HEK293 (cell line): ENCODE measurements around the gene FES.

Experiments used
- CTCF ChIA-PET: fragments of 350-600 bp; formaldehyde crosslinking; extraction: SDS; loops from one replicate; lab custom pipeline; 2021; ENCODE audit warnings: antibody characterized with exemption; lab: Yijun Ruan, JAX
- POLR2A ChIA-PET: fragments of 300-600 bp; formaldehyde crosslinking; extraction: SDS; loops from one replicate; lab custom pipeline; 2020; ENCODE audit warnings: antibody characterized with exemption, inconsistent platforms; lab: Yijun Ruan, JAX
- H3K27ac ChIP-seq: fragments of 200-500 bp; sonication (Bioruptor generic); 2 replicates; pipeline ENCODE4 v1.5.1; 2014; ENCODE audit warnings: low read depth, low read length, control low read depth, inconsistent platforms; ENCODE audit errors: extremely low read depth
- H3K36me3 ChIP-seq, 2 experiments: fragments of 200-500 bp in 1 of 2; sonication (Bioruptor generic) in 1 of 2; 1 replicate in 1 of 2; 2 replicates in 1 of 2; pipeline ENCODE4 v1.5.1; 2014 to 2017; ENCODE audit warnings: inconsistent platforms in 2 of 2, low read length in 2 of 2; ENCODE audit not compliant: control insufficient read depth in 2 of 2, insufficient read depth in 1 of 2
- H3K4me1 ChIP-seq: fragments of 200-500 bp; sonication (Bioruptor generic); 2 replicates; pipeline ENCODE4 v1.5.1; 2014; ENCODE audit warnings: mild to moderate bottlenecking, low read length, inconsistent platforms; ENCODE audit not compliant: control insufficient read depth, insufficient read depth
- H3K4me3 ChIP-seq: 2 replicates; pipeline ENCODE4 v1.5.1; 2011; ENCODE audit warnings: low read depth, mild to moderate bottlenecking, control low read depth, low read length, moderate library complexity
- H3K9me3 ChIP-seq: fragments of 200-500 bp; sonication (Bioruptor generic); 2 replicates; pipeline ENCODE4 v1.5.1; 2014; ENCODE audit warnings: low read depth, low read length, inconsistent platforms; ENCODE audit not compliant: control insufficient read depth, insufficient read depth
- FEZF1 ChIP-seq: fragments of 450-650 bp; formaldehyde crosslinking; IDR thresholded peaks from 2 replicates; pipeline ENCODE4 v1.5.1; 2016; ENCODE audit warnings: missing biosample characterization, missing genetic modification characterization
- MZF1 ChIP-seq: fragments of 450-650 bp; formaldehyde crosslinking; IDR thresholded peaks from 2 replicates; pipeline ENCODE4 v1.5.1; 2017; ENCODE audit warnings: missing biosample characterization, missing genetic modification characterization, borderline replicate concordance
- OSR2 ChIP-seq: fragments of 450-650 bp; formaldehyde crosslinking; IDR thresholded peaks from 2 replicates; pipeline ENCODE4 v1.5.1; 2016; ENCODE audit warnings: missing biosample characterization, missing genetic modification characterization
- SCRT1 ChIP-seq: fragments of 450-650 bp; formaldehyde crosslinking; IDR thresholded peaks from 2 replicates; pipeline ENCODE4 v1.5.1; 2016; ENCODE audit warnings: missing biosample characterization, missing genetic modification characterization, borderline replicate concordance
- SETDB1 ChIP-seq: IDR thresholded peaks from one replicate; pipeline ENCODE4 v1.6.1; 2017; ENCODE audit warnings: mild to moderate bottlenecking, low read length, moderate library complexity, mixed read lengths; ENCODE audit not compliant: insufficient read length
- SP2 ChIP-seq: fragments of 450-650 bp; formaldehyde crosslinking; IDR thresholded peaks from 2 replicates; pipeline ENCODE4 v1.5.1; 2016; ENCODE audit warnings: missing biosample characterization, missing genetic modification characterization
- SP3 ChIP-seq: fragments of 450-650 bp; formaldehyde crosslinking; IDR thresholded peaks from 2 replicates; pipeline ENCODE4 v1.5.1; 2016; ENCODE audit warnings: missing biosample characterization, missing genetic modification characterization
- TCF7L2 ChIP-seq: IDR thresholded peaks from 2 replicates; pipeline ENCODE4 v1.6.1; 2011; ENCODE audit warnings: low read depth, mild to moderate bottlenecking, inconsistent platforms, low read length, moderate library complexity, borderline replicate concordance
- ZBTB48 ChIP-seq: fragments of 450-650 bp; formaldehyde crosslinking; IDR thresholded peaks from 2 replicates; pipeline ENCODE4 v1.5.1; 2016; ENCODE audit warnings: missing biosample characterization, missing genetic modification characterization
- ZBTB8A ChIP-seq: fragments of 450-650 bp; formaldehyde crosslinking; IDR thresholded peaks from 2 replicates; pipeline ENCODE4 v1.5.1; 2016; ENCODE audit warnings: missing biosample characterization, missing genetic modification characterization
- ZFP69B ChIP-seq: fragments of 450-650 bp; formaldehyde crosslinking; IDR thresholded peaks from 2 replicates; pipeline ENCODE4 v1.5.1; 2016; ENCODE audit warnings: missing biosample characterization, missing genetic modification characterization
- ZNF26 ChIP-seq: fragments of 450-650 bp; formaldehyde crosslinking; IDR thresholded peaks from 2 replicates; pipeline ENCODE4 v1.5.1; 2016; ENCODE audit warnings: missing biosample characterization, missing genetic modification characterization
- ZNF274 ChIP-seq, 2 experiments: fragments of 200-500 bp in 1 of 2; fragments of 450-650 bp in 1 of 2; sonication (Bioruptor generic) in 1 of 2; formaldehyde crosslinking in 1 of 2; IDR thresholded peaks; 2 replicates each; pipeline versions ENCODE4 v1.5.1 to v1.6.1; 2014 to 2016; ENCODE audit warnings: borderline replicate concordance in 1 of 2, inconsistent platforms in 1 of 2, low read length in 1 of 2, missing biosample characterization in 1 of 2, missing genetic modification characterization in 1 of 2
- ZNF324 ChIP-seq: fragments of 450-650 bp; formaldehyde crosslinking; IDR thresholded peaks from 2 replicates; pipeline ENCODE4 v1.5.1; 2016; ENCODE audit warnings: missing biosample characterization, missing genetic modification characterization
- ZNF350 ChIP-seq: fragments of 450-650 bp; formaldehyde crosslinking; IDR thresholded peaks from 2 replicates; pipeline ENCODE4 v1.5.0; 2017; ENCODE audit warnings: missing biosample characterization, mild to moderate bottlenecking, missing genetic modification characterization
- ZNF416 ChIP-seq: fragments of 450-650 bp; formaldehyde crosslinking; IDR thresholded peaks from 2 replicates; pipeline ENCODE4 v1.5.1; 2016; ENCODE audit warnings: missing biosample characterization, missing genetic modification characterization
- ZNF433 ChIP-seq: fragments of 450-650 bp; formaldehyde crosslinking; IDR thresholded peaks from 2 replicates; pipeline ENCODE4 v1.5.1; 2016; ENCODE audit warnings: missing biosample characterization, missing genetic modification characterization, low read depth
- ZNF530 ChIP-seq: fragments of 450-650 bp; formaldehyde crosslinking; IDR thresholded peaks from 2 replicates; pipeline ENCODE4 v1.5.1; 2016; ENCODE audit warnings: low read depth, missing biosample characterization, missing genetic modification characterization
- ZNF548 ChIP-seq: fragments of 450-650 bp; formaldehyde crosslinking; IDR thresholded peaks from 2 replicates; pipeline ENCODE4 v1.5.1; 2016; ENCODE audit warnings: missing biosample characterization, missing genetic modification characterization
- ZNF624 ChIP-seq: fragments of 450-650 bp; formaldehyde crosslinking; IDR thresholded peaks from 2 replicates; pipeline ENCODE4 v1.5.1; 2017; ENCODE audit warnings: missing biosample characterization, missing genetic modification characterization
- ZNF785 ChIP-seq: fragments of 450-650 bp; formaldehyde crosslinking; IDR thresholded peaks from 2 replicates; pipeline ENCODE4 v1.5.1; 2016; ENCODE audit warnings: missing biosample characterization, missing genetic modification characterization
- TF ChIP-seq, protein P1 (sequence below): fragments of 450-650 bp; formaldehyde crosslinking; IDR thresholded peaks from 2 replicates; pipeline ENCODE4 v1.5.1; 2016; ENCODE audit warnings: missing biosample characterization, missing genetic modification characterization
- TF ChIP-seq, protein P2 (sequence below): fragments of 450-650 bp; formaldehyde crosslinking; IDR thresholded peaks from 2 replicates; pipeline ENCODE4 v1.5.1; 2016; ENCODE audit warnings: missing biosample characterization, missing genetic modification characterization
- TF ChIP-seq, protein P3 (sequence below): fragments of 450-650 bp; formaldehyde crosslinking; IDR thresholded peaks from 2 replicates; pipeline ENCODE4 v1.5.1; 2017; ENCODE audit warnings: missing biosample characterization, missing genetic modification characterization
- TF ChIP-seq, protein P4 (sequence below): fragments of 450-650 bp; formaldehyde crosslinking; IDR thresholded peaks from 2 replicates; pipeline ENCODE4 v1.5.1; 2017; ENCODE audit warnings: missing biosample characterization, mild to moderate bottlenecking, missing genetic modification characterization, moderate library complexity
- TF ChIP-seq, protein P5 (sequence below): fragments of 450-650 bp; formaldehyde crosslinking; optimal IDR thresholded peaks from 2 replicates; pipeline ENCODE3; 2016; ENCODE audit warnings: missing biosample characterization, mild to moderate bottlenecking, missing genetic modification characterization

Gene FES

GRCh38 chr15:90870354-90871138, 13.8 kb upstream of the FES start (continued):
- TF ChIP-seq ZNF26 (no peak), ZNF350 (tag by site-specific recombination) (no peak)
- TF ChIP-seq, all 188 proteins: peak for 6

DNA sequence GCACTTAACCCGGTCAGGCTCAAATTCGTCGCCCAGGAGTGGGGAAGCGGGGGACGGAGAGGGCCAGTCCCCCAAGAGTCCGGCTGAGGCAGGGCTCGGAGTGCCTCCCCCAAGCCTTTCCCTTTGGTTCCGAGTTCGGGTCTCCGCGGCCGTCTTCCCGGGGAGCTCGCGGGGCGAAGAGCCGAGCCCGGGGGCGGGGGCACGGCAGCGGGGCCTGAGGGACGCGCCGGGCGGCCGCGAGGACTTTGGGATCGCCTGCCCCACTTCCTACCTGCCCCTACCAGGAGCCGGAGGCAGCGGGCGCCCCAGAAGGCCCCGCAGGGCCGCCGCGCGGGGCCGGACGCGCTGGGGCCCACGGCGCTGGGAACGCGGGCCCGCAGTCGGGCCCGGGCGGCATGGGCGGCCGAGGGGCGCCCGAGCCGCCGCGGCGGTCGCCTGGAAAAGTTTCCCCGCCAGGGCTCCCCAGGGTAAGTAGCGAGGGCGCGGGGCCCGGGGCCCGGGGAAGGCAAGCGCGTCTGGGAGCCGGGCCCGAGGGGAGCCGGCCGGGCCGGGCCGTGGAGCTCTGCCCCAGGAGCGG, 13.1 kb upstream of the FES start:
- Histone ChIP-seq H3K9me3 (no peaks in the 10 kb centered on the region), H3K36me3 (peaks cover 4 to 13% of the 10 kb centered on the region in 2 experiments; a peak in 2 of 3 replicates), H3K27ac (peak overlapping the region; percentile 96), H3K4me3 (peak overlapping the region; percentile 75), H3K4me1 (peaks cover 51% of the 10 kb centered on the region)
- ChIA-PET POLR2A (interaction anchor here (0.6 to 3.0 kb wide), 4 partner anchors 13 to 603 kb away, joined by 3 to 16 read pairs (median 3); partner anchors contain the start of genes BLM and FES), CTCF (interaction anchor here (0.6 to 1.4 kb wide), 3 partner anchors 75 to 459 kb away, joined by 3 read pairs; no protein-coding TSS in a partner anchor)
- TF ChIP-seq SCRT1 (tag by site-specific recombination) (no peak), ZFP69B (tag by site-specific recombination) (no peak), SETDB1 (no peak), ZNF416 (tag by site-specific recombination) (no peak), ZBTB8A (no peak; the same call in 1 of the 2 replicates), MZF1 (tag by site-specific recombination) (no peak), SP2 (tag by site-specific recombination) (0 out of 2 replicates have a peak, but pooled peaks have one; percentile 31), OSR2 (tag by site-specific recombination) (no peak), ZNF624 (tag by site-specific recombination) (no peak), ZNF433 (tag by site-specific recombination) (no peak), ZNF324 (tag by site-specific recombination) (no peak), TCF7L2 (no peak), SP3 (tag by site-specific recombination) (no peak), ZNF548 (tag by site-specific recombination) (no peak), FEZF1 (tag by site-specific recombination) (no peak), ZNF785 (tag by site-specific recombination) (no peak), ZBTB48 (tag by site-specific recombination) (peak; percentile 56; the same call in 1 of the 2 replicates), ZNF530 (tag by site-specific recombination) (no peak), ZNF274 (IDR thresholded peaks at IDR 0.05; ENCODE audit: low read length) (no peak), ZNF274 (tag by site-specific recombination; IDR thresholded peaks at IDR 0.05; ENCODE audit: borderline replicate concordance) (no peak)
- TF ChIP-seq, protein P1, sequence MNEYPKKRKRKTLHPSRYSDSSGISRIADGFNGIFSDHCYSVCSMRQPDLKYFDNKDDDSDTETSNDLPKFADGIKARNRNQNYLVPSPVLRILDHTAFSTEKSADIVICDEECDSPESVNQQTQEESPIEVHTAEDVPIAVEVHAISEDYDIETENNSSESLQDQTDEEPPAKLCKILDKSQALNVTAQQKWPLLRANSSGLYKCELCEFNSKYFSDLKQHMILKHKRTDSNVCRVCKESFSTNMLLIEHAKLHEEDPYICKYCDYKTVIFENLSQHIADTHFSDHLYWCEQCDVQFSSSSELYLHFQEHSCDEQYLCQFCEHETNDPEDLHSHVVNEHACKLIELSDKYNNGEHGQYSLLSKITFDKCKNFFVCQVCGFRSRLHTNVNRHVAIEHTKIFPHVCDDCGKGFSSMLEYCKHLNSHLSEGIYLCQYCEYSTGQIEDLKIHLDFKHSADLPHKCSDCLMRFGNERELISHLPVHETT (tag by site-specific recombination): no peak
- TF ChIP-seq, protein P2, sequence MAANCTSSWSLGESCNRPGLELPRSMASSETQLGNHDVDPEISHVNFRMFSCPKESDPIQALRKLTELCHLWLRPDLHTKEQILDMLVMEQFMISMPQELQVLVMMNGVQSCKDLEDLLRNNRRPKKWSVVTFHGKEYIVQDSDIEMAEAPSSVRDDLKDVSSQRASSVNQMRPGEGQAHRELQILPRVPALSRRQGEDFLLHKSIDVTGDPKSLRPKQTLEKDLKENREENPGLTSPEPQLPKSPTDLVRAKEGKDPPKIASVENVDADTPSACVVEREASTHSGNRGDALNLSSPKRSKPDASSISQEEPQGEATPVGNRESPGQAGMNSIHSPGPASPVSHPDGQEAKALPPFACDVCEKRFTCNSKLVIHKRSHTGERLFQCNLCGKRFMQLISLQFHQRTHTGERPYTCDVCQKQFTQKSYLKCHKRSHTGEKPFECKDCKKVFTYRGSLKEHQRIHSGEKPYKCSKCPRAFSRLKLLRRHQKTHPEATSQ (tag by site-specific recombination): no peak
- TF ChIP-seq, protein P3, sequence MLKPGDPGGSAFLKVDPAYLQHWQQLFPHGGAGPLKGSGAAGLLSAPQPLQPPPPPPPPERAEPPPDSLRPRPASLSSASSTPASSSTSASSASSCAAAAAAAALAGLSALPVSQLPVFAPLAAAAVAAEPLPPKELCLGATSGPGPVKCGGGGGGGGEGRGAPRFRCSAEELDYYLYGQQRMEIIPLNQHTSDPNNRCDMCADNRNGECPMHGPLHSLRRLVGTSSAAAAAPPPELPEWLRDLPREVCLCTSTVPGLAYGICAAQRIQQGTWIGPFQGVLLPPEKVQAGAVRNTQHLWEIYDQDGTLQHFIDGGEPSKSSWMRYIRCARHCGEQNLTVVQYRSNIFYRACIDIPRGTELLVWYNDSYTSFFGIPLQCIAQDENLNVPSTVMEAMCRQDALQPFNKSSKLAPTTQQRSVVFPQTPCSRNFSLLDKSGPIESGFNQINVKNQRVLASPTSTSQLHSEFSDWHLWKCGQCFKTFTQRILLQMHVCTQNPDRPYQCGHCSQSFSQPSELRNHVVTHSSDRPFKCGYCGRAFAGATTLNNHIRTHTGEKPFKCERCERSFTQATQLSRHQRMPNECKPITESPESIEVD: no peak
- TF ChIP-seq, protein P4, sequence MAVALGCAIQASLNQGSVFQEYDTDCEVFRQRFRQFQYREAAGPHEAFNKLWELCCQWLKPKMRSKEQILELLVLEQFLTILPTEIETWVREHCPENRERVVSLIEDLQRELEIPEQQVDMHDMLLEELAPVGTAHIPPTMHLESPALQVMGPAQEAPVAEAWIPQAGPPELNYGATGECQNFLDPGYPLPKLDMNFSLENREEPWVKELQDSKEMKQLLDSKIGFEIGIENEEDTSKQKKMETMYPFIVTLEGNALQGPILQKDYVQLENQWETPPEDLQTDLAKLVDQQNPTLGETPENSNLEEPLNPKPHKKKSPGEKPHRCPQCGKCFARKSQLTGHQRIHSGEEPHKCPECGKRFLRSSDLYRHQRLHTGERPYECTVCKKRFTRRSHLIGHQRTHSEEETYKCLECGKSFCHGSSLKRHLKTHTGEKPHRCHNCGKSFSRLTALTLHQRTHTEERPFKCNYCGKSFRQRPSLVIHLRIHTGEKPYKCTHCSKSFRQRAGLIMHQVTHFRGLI: no peak
- TF ChIP-seq, protein P5, sequence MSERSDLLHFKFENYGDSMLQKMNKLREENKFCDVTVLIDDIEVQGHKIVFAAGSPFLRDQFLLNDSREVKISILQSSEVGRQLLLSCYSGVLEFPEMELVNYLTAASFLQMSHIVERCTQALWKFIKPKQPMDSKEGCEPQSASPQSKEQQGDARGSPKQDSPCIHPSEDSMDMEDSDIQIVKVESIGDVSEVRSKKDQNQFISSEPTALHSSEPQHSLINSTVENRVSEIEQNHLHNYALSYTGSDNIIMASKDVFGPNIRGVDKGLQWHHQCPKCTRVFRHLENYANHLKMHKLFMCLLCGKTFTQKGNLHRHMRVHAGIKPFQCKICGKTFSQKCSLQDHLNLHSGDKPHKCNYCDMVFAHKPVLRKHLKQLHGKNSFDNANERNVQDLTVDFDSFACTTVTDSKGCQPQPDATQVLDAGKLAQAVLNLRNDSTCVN (tag by site-specific recombination): peak; percentile 74
